Sigmoid colon (tissue), 3 donors: ENCODE measurements around the gene SYMPK.

Source experiments
- CTCF ChIP-seq, 4 experiments: fragments of 450-650 bp in 3 of 4; fragments of 200-600 bp in 1 of 4; IDR thresholded peaks; one replicate each; pipeline ENCODE4 v1.5.1; 2016 to 2019; ENCODE audit warnings: antibody characterized with exemption in 4 of 4, mild to moderate bottlenecking in 3 of 4, moderate library complexity in 2 of 4
- POLR2A ChIP-seq, 2 donors: fragments of 450-650 bp; IDR thresholded peaks; one replicate each; pipeline ENCODE4 v1.6.1; 2016; ENCODE audit warnings: antibody characterized with exemption in 2 of 2, mild to moderate bottlenecking in 2 of 2, moderate library complexity in 2 of 2

GRCh38 chr19:45842198-45842597, 20.7 kb downstream of the SYMPK start:
- TF ChIP-seq CTCF (IDR thresholded peaks at IDR 0.05): no peak
- TF ChIP-seq POLR2A (IDR thresholded peaks at IDR 0.05): no peak
